GM12878 (cell line): ENCODE measurements around the gene TNNC2. TPM values are rescaled to one million over a fixed set of nuclear protein-coding genes. Genes with fewer than 3 reads are reported as not detected.

Source experiments
- ATAC-seq: fragments of 200-7000 bp; cut with Tn5 transposase; 3 replicates; pipeline ENCODE4 v1.9.1; 2020; ENCODE audit warnings: mild to moderate bottlenecking, moderate library complexity
- BruUV-seq: library from RNA; stranded (reverse); fragments of 400-500 nt; replicated peaks from 2 replicates; lab custom pipeline; 2021; lab: Mats Ljungman, UMichigan
- CTCF ChIA-PET: fragments of 300-600 bp; sonication (Branson Sonifier 250); formaldehyde crosslinking; extraction: SDS; loops from one replicate; lab custom pipeline; 2021; ENCODE audit warnings: inconsistent platforms; lab: Yijun Ruan, JAX
- POLR2A ChIA-PET: fragments of 350-600 bp; formaldehyde crosslinking; extraction: SDS; loops from one replicate; lab custom pipeline; 2021; ENCODE audit warnings: inconsistent platforms; lab: Charles Lee
- RAD21 ChIA-PET: fragments of 300-600 bp; sonication (Branson Sonifier 250); formaldehyde crosslinking; loops from one replicate; lab custom pipeline; 2023; ENCODE audit warnings: antibody characterized with exemption; ENCODE audit not compliant: unreplicated experiment; lab: Charles Lee
- SMC1A ChIA-PET: fragments of 300-600 bp; sonication (Branson Sonifier 250); formaldehyde crosslinking; loops from one replicate; lab custom pipeline; 2023; ENCODE audit not compliant: unreplicated experiment, uncharacterized antibody; lab: Charles Lee
- DNase-seq: peaks from one replicate; pipeline ENCODE4 v3.0.0-alpha.2; 2011; ENCODE audit warnings: low read depth, low spot score
- FAIRE-seq: peaks from 3 replicates; lab custom pipeline; 2011; peaks lifted over from hg19 to GRCh38; lab: Jason Lieb, UNC
- H2AFZ ChIP-seq: 2 replicates; pipeline ENCODE4 v1.6.0; 2011; ENCODE audit warnings: low read depth, low read length, control low read depth; ENCODE audit not compliant: control insufficient read depth
- H3K27ac ChIP-seq: 2 replicates; pipeline ENCODE4 v1.5.1; 2011; ENCODE audit warnings: control low read depth; ENCODE audit not compliant: control insufficient read depth, insufficient read depth
- H3K27me3 ChIP-seq, 2 experiments: replicated peaks in 1 of 2; 2 replicates each; pipeline versions ENCODE4 v1.6.0 to v1.6.1; 2011; ENCODE audit warnings: low read length in 1 of 2; ENCODE audit not compliant: control insufficient read depth in 2 of 2, insufficient read depth in 2 of 2
- H3K36me3 ChIP-seq, 2 experiments: 2 replicates each; pipeline ENCODE4 v1.5.1; 2011; ENCODE audit warnings: low read length in 1 of 2; ENCODE audit not compliant: control insufficient read depth in 2 of 2, insufficient read depth in 2 of 2
- H3K4me1 ChIP-seq: 2 replicates; pipeline ENCODE4 v1.6.1; 2011; ENCODE audit warnings: mild to moderate bottlenecking, low read length, moderate library complexity, mixed read lengths; ENCODE audit not compliant: control insufficient read depth, insufficient read depth
- H3K4me2 ChIP-seq: 2 replicates; pipeline ENCODE4 v1.6.0; 2011; ENCODE audit warnings: control low read depth; ENCODE audit not compliant: control insufficient read depth, insufficient read depth
- H3K4me3 ChIP-seq: fragments of 200-600 bp; sonication (generic); 2 replicates; pipeline ENCODE4 v1.5.1; 2016
- H3K79me2 ChIP-seq: 2 replicates; pipeline ENCODE4 v1.6.0; 2011; ENCODE audit warnings: low read length; ENCODE audit not compliant: control insufficient read depth, insufficient read depth
- H3K9ac ChIP-seq: 2 replicates; pipeline ENCODE4 v1.8.0; 2011; ENCODE audit warnings: low read length, control low read depth, mixed read lengths; ENCODE audit not compliant: control insufficient read depth, insufficient read depth
- H3K9me3 ChIP-seq: replicated peaks from 3 replicates; pipeline ENCODE4 v1.5.1; 2011; ENCODE audit warnings: mild to moderate bottlenecking, low read length; ENCODE audit not compliant: control insufficient read depth, insufficient read depth
- H4K20me1 ChIP-seq: 2 replicates; pipeline ENCODE4 v1.6.0; 2011; ENCODE audit not compliant: control insufficient read depth, insufficient read depth
- ATF7 ChIP-seq: fragments of 450-650 bp; IDR thresholded peaks from 2 replicates; pipeline ENCODE4 v1.6.1; 2016; ENCODE audit warnings: low read depth, mild to moderate bottlenecking
- CHD4 ChIP-seq: fragments of 200-600 bp; sonication (generic); IDR thresholded peaks from 2 replicates; pipeline ENCODE4 v1.6.1; 2016; ENCODE audit warnings: mild to moderate bottlenecking
- ETV6 ChIP-seq, 2 experiments: fragments of 450-650 bp in 1 of 2; IDR thresholded peaks in 1 of 2; conservative IDR thresholded peaks in 1 of 2; 2 replicates each; pipeline ENCODE4 v1.6.1; 2014; ENCODE audit warnings: antibody characterized with exemption in 1 of 2, borderline replicate concordance in 1 of 2, low read depth in 1 of 2, mild to moderate bottlenecking in 1 of 2, moderate library complexity in 1 of 2
- GATAD2B ChIP-seq: fragments of 450-650 bp; conservative IDR thresholded peaks from 2 replicates; pipeline ENCODE4 v1.6.1; 2017; ENCODE audit warnings: low read depth, mild to moderate bottlenecking, moderate library complexity
- HDGF ChIP-seq: fragments of 450-650 bp; IDR thresholded peaks from 2 replicates; pipeline ENCODE4 v1.6.1; 2016; ENCODE audit warnings: antibody characterized with exemption
- IKZF1 ChIP-seq: fragments of 450-650 bp; conservative IDR thresholded peaks from 2 replicates; pipeline ENCODE4 v1.6.1; 2017; ENCODE audit warnings: antibody characterized with exemption, mild to moderate bottlenecking
- IRF3 ChIP-seq: fragments of 450-650 bp; IDR thresholded peaks from 2 replicates; pipeline ENCODE4 v1.6.1; 2014; ENCODE audit warnings: mild to moderate bottlenecking
- LARP7 ChIP-seq: fragments of 450-650 bp; IDR thresholded peaks from 2 replicates; pipeline ENCODE4 v1.6.1; 2017; ENCODE audit warnings: mild to moderate bottlenecking
- POLR2A ChIP-seq: IDR thresholded peaks from 2 replicates; pipeline ENCODE4 v1.6.1; 2011; ENCODE audit warnings: low read depth, mild to moderate bottlenecking, low read length
- TCF7 ChIP-seq: IDR thresholded peaks from 2 replicates; pipeline ENCODE4 v1.6.1; 2014; ENCODE audit warnings: antibody characterized with exemption, borderline replicate concordance
- USF2 ChIP-seq: IDR thresholded peaks from 2 replicates; pipeline ENCODE4 v1.6.1; 2011; ENCODE audit warnings: low read depth, low read length, improper control_type of control experiment, borderline replicate concordance
- YBX1 ChIP-seq: fragments of 450-650 bp; IDR thresholded peaks from 2 replicates; pipeline ENCODE4 v1.6.1; 2016; ENCODE audit warnings: antibody characterized with exemption
- ZBTB40 ChIP-seq: fragments of 450-650 bp; IDR thresholded peaks from 2 replicates; pipeline ENCODE4 v1.6.1; 2016; ENCODE audit warnings: mild to moderate bottlenecking, moderate library complexity, borderline replicate concordance
- WGBS: methylation state at CpG from one replicate; pipeline ENCODE4 v1.1.6; 2016; ENCODE audit warnings: low lambda C conversion rate; ENCODE audit not compliant: insufficient replicate concordance, insufficient coverage; ENCODE audit errors: missing lambda C conversion rate; 5-methylcytosine and 5-hydroxymethylcytosine counted together
- in situ Hi-C: fragments of 300-500 bp; cut with MboI; formaldehyde crosslinking; loops from 9 replicates; pipeline ENCODE4 v1.14.3; 2018; ENCODE audit warnings: mixed read lengths
- intact Hi-C: fragments of 100-400 bp; cut with micrococcal nuclease; formaldehyde crosslinking; loops from one replicate; pipeline ENCODE4 v1.14.2; 2022; ENCODE audit not compliant: unreplicated experiment
- polyA plus RNA-seq, 11 experiments: library from polyadenylated mRNA; depleted of rRNA in 4 of 11; unstranded in 6 of 11; stranded (reverse) in 5 of 11; fragments of >200 nt; fragmentation: Nextera tagmentation in 4 of 11; fragmentation: Illumina TruSeq in 1 of 11; extraction: Ambion mirVana in 4 of 11; extraction: Trizol in 1 of 11; gene quantifications; 1 replicate in 1 of 11; 2 replicates in 10 of 11; pipeline versions ENCODE4 v1.2.1 to v1.2.3, GENCODE V29; 2011 to 2016; ENCODE audit warnings: inconsistent platforms in 2 of 11, missing spikeins in 2 of 11, low read depth in 1 of 11
- total RNA-seq, 4 experiments: library from RNA; depleted of rRNA in 3 of 4; stranded (reverse); fragments of >200 nt in 3 of 4; fragmentation: Illumina TruSeq in 1 of 4; extraction: Trizol in 1 of 4; gene quantifications; 2 replicates each; pipeline versions ENCODE4 v1.2.1 to v1.2.3, GENCODE V29; 2013 to 2021

Gene TNNC2
- total and polyA plus RNA-seq, 10 of the 15 experiments (the other 5 are each of a cell fraction or from before 2014, with no cell fraction given) = 0.37 TPM; not detected in 9

- H3K27ac ChIP-seq = no peak overlapping the region
- H3K4me1 ChIP-seq = no peaks in the 10 kb centered on the region
- no TSS peak for BruUV-seq
- ChIA-PET POLR2A (interaction anchor here (0.5 kb wide), 1 partner anchor 412 kb away, joined by 4 read pairs; no protein-coding TSS in a partner anchor), CTCF (interaction anchor here (0.6 kb wide), 1 partner anchor 403 kb away, joined by 3 read pairs; no protein-coding TSS in a partner anchor), RAD21 (no interaction called here), SMC1A (no interaction called here)
- no peaks in the 10 kb centered on the region for H4K20me1 ChIP-seq
- DNase-seq (no peak), ATAC-seq (no peak), FAIRE-seq (no peak)
- TF ChIP-seq YBX1 (no peak), ATF7 (no peak), IKZF1 (no peak), LARP7 (no peak)
- in situ Hi-C loops (no loop called here), intact Hi-C loops (loop anchor here (10.0 kb wide), 1 partner anchor 152 kb away; the partner anchor contains the start of gene WFDC10A)
- H3K79me2 ChIP-seq = no peaks in the 10 kb centered on the region
- no peaks in the 10 kb centered on the region for H3K27me3 ChIP-seq
- H3K9ac ChIP-seq = no peak overlapping the region
- no peak overlapping the region for H3K4me2 ChIP-seq
- WGBS = 53% methylated on average over 7 of the region's 7 CpGs
- no peak overlapping the region for H3K4me3 ChIP-seq
- H3K36me3 ChIP-seq = no peaks in the 10 kb centered on the region
- H3K9me3 ChIP-seq = no peaks in the 10 kb centered on the region
- no peak overlapping the region for H2AFZ ChIP-seq
Observed at GRCh38 chr20:45776931-45777330, 50.2 kb downstream of the TNNC2 start.

GRCh38 chr20:45775411-45775810 lies 51.7 kb downstream of the TNNC2 start:
- intact Hi-C loops = loop anchor here (10.0 kb wide), 1 partner anchor 151 kb away; the partner anchor contains the start of gene WFDC10A
- Histone ChIP-seq H3K79me2 (no peaks in the 10 kb centered on the region), H4K20me1 (no peaks in the 10 kb centered on the region), H3K36me3 (no peaks in the 10 kb centered on the region), H2AFZ (no peak overlapping the region), H3K4me2 (no peak overlapping the region), H3K4me1 (no peaks in the 10 kb centered on the region), H3K4me3 (no peak overlapping the region), H3K9ac (no peak overlapping the region), H3K9me3 (no peaks in the 10 kb centered on the region), H3K27ac (no peak overlapping the region), H3K27me3 (no peaks in the 10 kb centered on the region)
- no peak for ATAC-seq
- RAD21 ChIA-PET = no interaction called here
- BruUV-seq = no TSS peak
- in situ Hi-C loops = no loop called here
- CTCF ChIA-PET = no interaction called here
- no peak for FAIRE-seq
- WGBS = 51% methylated on average over 6 of the region's 6 CpGs
- no peak for DNase-seq
- SMC1A ChIA-PET = no interaction called here
- POLR2A ChIA-PET = no interaction called here
- TF ChIP-seq POLR2A (no peak), ZBTB40 (no peak), CHD4 (no peak), USF2 (no peak), IRF3 (no peak), TCF7 (no peak), HDGF (no peak), ETV6 (conservative IDR thresholded peaks at IDR 0.05 in 1 of 2, IDR thresholded peaks at IDR 0.05 in 1 of 2; ENCODE audit: borderline replicate concordance in 1 of 2, low read depth in 1 of 2) (no peak), GATAD2B (no peak)
